Astrocyte (in vitro differentiated cells and primary cell): ENCODE measurements around the gene CST2.

Experiments used
- CTCF ChIP-seq: IDR thresholded peaks from 2 replicates; pipeline ENCODE4 v1.5.1; 2011; ENCODE audit warnings: low read depth, mild to moderate bottlenecking, inconsistent platforms, low read length, moderate library complexity; ENCODE audit not compliant: insufficient read depth
- EZH2 ChIP-seq: IDR thresholded peaks from 2 replicates; pipeline ENCODE4 v1.6.1; 2012; ENCODE audit warnings: mild to moderate bottlenecking, low read length, inconsistent platforms; ENCODE audit not compliant: insufficient read depth

GRCh38 chr20:23856226-23856625 is 29.7 kb upstream of the CST2 start:
- TF ChIP-seq CTCF, result no peak
- no peak for TF ChIP-seq EZH2
